HCT116 (cell line): ENCODE data around the gene FER.

ENCODE experiments used
- CEBPB ChIP-seq: IDR thresholded peaks from 2 replicates; pipeline ENCODE4 v1.6.1; 2012; ENCODE audit warnings: low read depth
- EZH2 ChIP-seq: fragments of 200-600 bp; sonication (generic); IDR thresholded peaks from 2 replicates; pipeline ENCODE4 v1.6.1; 2017; ENCODE audit warnings: antibody characterized with exemption, mixed run types
- POLR2A ChIP-seq: IDR thresholded peaks from 2 replicates; pipeline ENCODE4 v1.7.0; 2011; ENCODE audit warnings: borderline replicate concordance; ENCODE audit not compliant: insufficient read depth, insufficient read length; ENCODE audit errors: extremely low read depth
- POLR2AphosphoS5 ChIP-seq: IDR thresholded peaks from 2 replicates; pipeline ENCODE4 v1.6.1; 2011; ENCODE audit warnings: mild to moderate bottlenecking, low read depth, low read length, moderate library complexity
- SP1 ChIP-seq: IDR thresholded peaks from 2 replicates; pipeline ENCODE4 v1.6.1; 2012; ENCODE audit warnings: low read depth
- ZFX ChIP-seq: fragments of 450-650 bp; IDR thresholded peaks from 2 replicates; pipeline ENCODE4 v1.6.1; 2017
- TF ChIP-seq, protein P1 (sequence below), 3 experiments: fragments of 200-600 bp in 1 of 3; sonication (generic) in 1 of 3; IDR thresholded peaks in 2 of 3; conservative IDR thresholded peaks in 1 of 3; 2 replicates each; pipeline ENCODE4 v1.5.1; 2012 to 2017; ENCODE audit warnings: low read depth in 2 of 3, low read length in 2 of 3, antibody characterized with exemption in 1 of 3, borderline replicate concordance in 1 of 3, control low read depth in 1 of 3, mild to moderate bottlenecking in 1 of 3, mixed read lengths in 1 of 3, mixed run types in 1 of 3, moderate library complexity in 1 of 3; ENCODE audit not compliant: insufficient read depth in 1 of 3
- TF ChIP-seq, protein P2 (sequence below): IDR thresholded peaks from 2 replicates; pipeline ENCODE4 v1.6.1; 2012; ENCODE audit warnings: low read depth
- TF ChIP-seq, protein P3 (sequence below): IDR thresholded peaks from 2 replicates; pipeline ENCODE4 v1.6.1; 2012

DNA sequence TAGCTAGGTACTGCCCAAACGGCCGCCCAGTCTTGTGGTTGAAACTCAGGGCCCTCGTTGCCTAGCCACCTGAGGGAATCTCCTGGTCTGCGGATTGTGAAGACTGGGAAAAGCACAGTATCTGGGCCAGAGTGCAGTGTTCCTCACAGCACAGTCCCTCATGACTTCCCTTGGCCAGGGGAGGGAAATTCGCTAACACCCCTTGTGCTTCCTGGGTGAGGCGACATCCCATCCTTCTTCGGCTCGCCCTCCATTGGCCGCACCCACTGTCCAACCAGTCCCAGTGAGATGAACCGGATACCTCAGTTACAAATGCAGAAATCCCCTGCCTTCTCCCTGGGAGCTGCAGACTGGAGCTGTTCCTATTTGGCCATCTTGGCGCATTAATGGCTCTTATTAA lies 250.5 kb downstream of the FER start:
- TF ChIP-seq SP1, result no peak
- TF ChIP-seq, protein P1, sequence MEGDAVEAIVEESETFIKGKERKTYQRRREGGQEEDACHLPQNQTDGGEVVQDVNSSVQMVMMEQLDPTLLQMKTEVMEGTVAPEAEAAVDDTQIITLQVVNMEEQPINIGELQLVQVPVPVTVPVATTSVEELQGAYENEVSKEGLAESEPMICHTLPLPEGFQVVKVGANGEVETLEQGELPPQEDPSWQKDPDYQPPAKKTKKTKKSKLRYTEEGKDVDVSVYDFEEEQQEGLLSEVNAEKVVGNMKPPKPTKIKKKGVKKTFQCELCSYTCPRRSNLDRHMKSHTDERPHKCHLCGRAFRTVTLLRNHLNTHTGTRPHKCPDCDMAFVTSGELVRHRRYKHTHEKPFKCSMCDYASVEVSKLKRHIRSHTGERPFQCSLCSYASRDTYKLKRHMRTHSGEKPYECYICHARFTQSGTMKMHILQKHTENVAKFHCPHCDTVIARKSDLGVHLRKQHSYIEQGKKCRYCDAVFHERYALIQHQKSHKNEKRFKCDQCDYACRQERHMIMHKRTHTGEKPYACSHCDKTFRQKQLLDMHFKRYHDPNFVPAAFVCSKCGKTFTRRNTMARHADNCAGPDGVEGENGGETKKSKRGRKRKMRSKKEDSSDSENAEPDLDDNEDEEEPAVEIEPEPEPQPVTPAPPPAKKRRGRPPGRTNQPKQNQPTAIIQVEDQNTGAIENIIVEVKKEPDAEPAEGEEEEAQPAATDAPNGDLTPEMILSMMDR (IDR thresholded peaks at IDR 0.05 in 2 of 3, conservative IDR thresholded peaks at IDR 0.05 in 1 of 3; ENCODE audit: borderline replicate concordance in 1 of 3, insufficient read depth in 1 of 3, low read depth in 2 of 3, low read length in 2 of 3), result no peak
- TF ChIP-seq, protein P2, sequence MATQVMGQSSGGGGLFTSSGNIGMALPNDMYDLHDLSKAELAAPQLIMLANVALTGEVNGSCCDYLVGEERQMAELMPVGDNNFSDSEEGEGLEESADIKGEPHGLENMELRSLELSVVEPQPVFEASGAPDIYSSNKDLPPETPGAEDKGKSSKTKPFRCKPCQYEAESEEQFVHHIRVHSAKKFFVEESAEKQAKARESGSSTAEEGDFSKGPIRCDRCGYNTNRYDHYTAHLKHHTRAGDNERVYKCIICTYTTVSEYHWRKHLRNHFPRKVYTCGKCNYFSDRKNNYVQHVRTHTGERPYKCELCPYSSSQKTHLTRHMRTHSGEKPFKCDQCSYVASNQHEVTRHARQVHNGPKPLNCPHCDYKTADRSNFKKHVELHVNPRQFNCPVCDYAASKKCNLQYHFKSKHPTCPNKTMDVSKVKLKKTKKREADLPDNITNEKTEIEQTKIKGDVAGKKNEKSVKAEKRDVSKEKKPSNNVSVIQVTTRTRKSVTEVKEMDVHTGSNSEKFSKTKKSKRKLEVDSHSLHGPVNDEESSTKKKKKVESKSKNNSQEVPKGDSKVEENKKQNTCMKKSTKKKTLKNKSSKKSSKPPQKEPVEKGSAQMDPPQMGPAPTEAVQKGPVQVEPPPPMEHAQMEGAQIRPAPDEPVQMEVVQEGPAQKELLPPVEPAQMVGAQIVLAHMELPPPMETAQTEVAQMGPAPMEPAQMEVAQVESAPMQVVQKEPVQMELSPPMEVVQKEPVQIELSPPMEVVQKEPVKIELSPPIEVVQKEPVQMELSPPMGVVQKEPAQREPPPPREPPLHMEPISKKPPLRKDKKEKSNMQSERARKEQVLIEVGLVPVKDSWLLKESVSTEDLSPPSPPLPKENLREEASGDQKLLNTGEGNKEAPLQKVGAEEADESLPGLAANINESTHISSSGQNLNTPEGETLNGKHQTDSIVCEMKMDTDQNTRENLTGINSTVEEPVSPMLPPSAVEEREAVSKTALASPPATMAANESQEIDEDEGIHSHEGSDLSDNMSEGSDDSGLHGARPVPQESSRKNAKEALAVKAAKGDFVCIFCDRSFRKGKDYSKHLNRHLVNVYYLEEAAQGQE, result no peak
- no peak for TF ChIP-seq EZH2
- TF ChIP-seq POLR2AphosphoS5, result no peak
- TF ChIP-seq POLR2A, result no peak
- no peak for TF ChIP-seq CEBPB
- TF ChIP-seq ZFX, result no peak
- TF ChIP-seq, protein P3, sequence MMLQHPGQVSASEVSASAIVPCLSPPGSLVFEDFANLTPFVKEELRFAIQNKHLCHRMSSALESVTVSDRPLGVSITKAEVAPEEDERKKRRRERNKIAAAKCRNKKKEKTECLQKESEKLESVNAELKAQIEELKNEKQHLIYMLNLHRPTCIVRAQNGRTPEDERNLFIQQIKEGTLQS, result no peak
